Neuronal stem cell (in vitro differentiated cells): ENCODE data around the gene DNPH1.
A peak's percentile ranks its signal among the peaks of the same experiment; 100 is the strongest.

Source experiments
- DNase-seq: peaks from one replicate; pipeline ENCODE4 v3.0.0-alpha.2; 2013; ENCODE audit warnings: low spot score
- H2AFZ ChIP-seq: one replicate; pipeline ENCODE4 v1.6.1; 2013; ENCODE audit warnings: mild to moderate bottlenecking, low read length, inconsistent platforms
- H2AK5ac ChIP-seq: 2 replicates; pipeline ENCODE4 v1.6.1; 2013; ENCODE audit warnings: low read depth, mild to moderate bottlenecking, inconsistent platforms, low read length, moderate library complexity, mixed read lengths
- H2BK120ac ChIP-seq: 2 replicates; pipeline ENCODE4 v1.6.1; 2013; ENCODE audit warnings: low read depth, mild to moderate bottlenecking, inconsistent platforms, low read length, moderate library complexity, mixed read lengths
- H2BK12ac ChIP-seq: one replicate; pipeline ENCODE4 v1.6.1; 2013; ENCODE audit warnings: low read length, inconsistent platforms
- H2BK15ac ChIP-seq: 2 replicates; pipeline ENCODE4 v1.6.1; 2013; ENCODE audit warnings: mild to moderate bottlenecking, low read length, inconsistent platforms, mixed read lengths
- H2BK5ac ChIP-seq: one replicate; pipeline ENCODE4 v1.6.1; 2013; ENCODE audit warnings: inconsistent platforms, mild to moderate bottlenecking, low read length, moderate library complexity
- H3K14ac ChIP-seq: one replicate; pipeline ENCODE4 v1.6.1; 2013; ENCODE audit warnings: low read length, inconsistent platforms
- H3K18ac ChIP-seq: 2 replicates; pipeline ENCODE4 v1.6.1; 2013; ENCODE audit warnings: low read length, inconsistent platforms
- H3K23ac ChIP-seq: 2 replicates; pipeline ENCODE4 v1.6.1; 2013; ENCODE audit warnings: low read depth, mild to moderate bottlenecking, mixed read lengths, low read length, inconsistent platforms; ENCODE audit not compliant: poor library complexity
- H3K27ac ChIP-seq: replicated peaks from 3 replicates; pipeline ENCODE4 v1.5.1; 2013; ENCODE audit warnings: low read length, inconsistent platforms
- H3K27me3 ChIP-seq, 3 experiments: 2 replicates each; pipeline ENCODE4 v1.6.1; 2013; ENCODE audit warnings: low read length in 3 of 3, mild to moderate bottlenecking in 2 of 3, inconsistent platforms in 1 of 3, low read depth in 1 of 3, mixed read lengths in 1 of 3, moderate library complexity in 1 of 3; ENCODE audit not compliant: control insufficient read depth in 3 of 3, insufficient read depth in 3 of 3
- H3K36me3 ChIP-seq, 2 donors: replicated peaks in 1 of 2; 2 replicates each; pipeline ENCODE4 v1.6.1; 2013; ENCODE audit warnings: low read length in 2 of 2; ENCODE audit not compliant: control insufficient read depth in 2 of 2, insufficient read depth in 2 of 2
- H3K4ac ChIP-seq: 2 replicates; pipeline ENCODE4 v1.6.1; 2013; ENCODE audit warnings: inconsistent platforms, mild to moderate bottlenecking, low read length, moderate library complexity
- H3K4me1 ChIP-seq, 2 donors: 1 replicate in 1 of 2; 2 replicates in 1 of 2; pipeline ENCODE4 v1.6.1; 2013; ENCODE audit warnings: low read length in 2 of 2, low read depth in 1 of 2; ENCODE audit not compliant: control insufficient read depth in 2 of 2, insufficient read depth in 1 of 2
- H3K4me2 ChIP-seq: one replicate; pipeline ENCODE4 v1.6.1; 2013; ENCODE audit warnings: mild to moderate bottlenecking, low read length, inconsistent platforms; ENCODE audit not compliant: insufficient read depth, poor library complexity, severe bottlenecking
- H3K4me3 ChIP-seq, 2 donors: 2 replicates each; pipeline ENCODE4 v1.5.1; 2013; ENCODE audit warnings: low read length in 2 of 2, mild to moderate bottlenecking in 2 of 2, inconsistent platforms in 1 of 2, moderate library complexity in 1 of 2
- H3K79me1 ChIP-seq: one replicate; pipeline ENCODE4 v1.6.1; 2013; ENCODE audit warnings: low read depth, mild to moderate bottlenecking, inconsistent platforms, low read length, moderate library complexity
- H3K9ac ChIP-seq: one replicate; pipeline ENCODE4 v1.6.1; 2013; ENCODE audit warnings: mild to moderate bottlenecking, low read depth, low read length, inconsistent platforms; ENCODE audit not compliant: poor library complexity
- H3K9me3 ChIP-seq, 2 donors: replicated peaks in 1 of 2; 2 replicates each; pipeline versions ENCODE3 to v1.6.1; 2013; ENCODE audit warnings: low read length in 2 of 2, mild to moderate bottlenecking in 2 of 2, inconsistent platforms in 1 of 2, low read depth in 1 of 2, mixed read lengths in 1 of 2, moderate library complexity in 1 of 2; ENCODE audit not compliant: control insufficient read depth in 2 of 2, insufficient read depth in 1 of 2
- H4K8ac ChIP-seq: one replicate; pipeline ENCODE4 v1.6.1; 2013; ENCODE audit warnings: low read depth, mild to moderate bottlenecking, inconsistent platforms, low read length, moderate library complexity
- H4K91ac ChIP-seq: one replicate; pipeline ENCODE4 v1.6.1; 2013; ENCODE audit warnings: low read length, low read depth, mild to moderate bottlenecking, inconsistent platforms; ENCODE audit not compliant: poor library complexity
- WGBS, 2 donors: extraction: QIAGEN DNeasy Blood & Tissue Kit; methylation state at CpG; one replicate each; pipeline ENCODE4 v1.1.7; 2013; ENCODE audit warnings: missing lambda C conversion rate in 2 of 2, mixed read lengths in 1 of 2; ENCODE audit not compliant: insufficient read length in 2 of 2, insufficient replicate concordance in 1 of 2; ENCODE audit errors: extremely low coverage in 2 of 2; 5-methylcytosine and 5-hydroxymethylcytosine counted together

Gene DNPH1

DNA sequence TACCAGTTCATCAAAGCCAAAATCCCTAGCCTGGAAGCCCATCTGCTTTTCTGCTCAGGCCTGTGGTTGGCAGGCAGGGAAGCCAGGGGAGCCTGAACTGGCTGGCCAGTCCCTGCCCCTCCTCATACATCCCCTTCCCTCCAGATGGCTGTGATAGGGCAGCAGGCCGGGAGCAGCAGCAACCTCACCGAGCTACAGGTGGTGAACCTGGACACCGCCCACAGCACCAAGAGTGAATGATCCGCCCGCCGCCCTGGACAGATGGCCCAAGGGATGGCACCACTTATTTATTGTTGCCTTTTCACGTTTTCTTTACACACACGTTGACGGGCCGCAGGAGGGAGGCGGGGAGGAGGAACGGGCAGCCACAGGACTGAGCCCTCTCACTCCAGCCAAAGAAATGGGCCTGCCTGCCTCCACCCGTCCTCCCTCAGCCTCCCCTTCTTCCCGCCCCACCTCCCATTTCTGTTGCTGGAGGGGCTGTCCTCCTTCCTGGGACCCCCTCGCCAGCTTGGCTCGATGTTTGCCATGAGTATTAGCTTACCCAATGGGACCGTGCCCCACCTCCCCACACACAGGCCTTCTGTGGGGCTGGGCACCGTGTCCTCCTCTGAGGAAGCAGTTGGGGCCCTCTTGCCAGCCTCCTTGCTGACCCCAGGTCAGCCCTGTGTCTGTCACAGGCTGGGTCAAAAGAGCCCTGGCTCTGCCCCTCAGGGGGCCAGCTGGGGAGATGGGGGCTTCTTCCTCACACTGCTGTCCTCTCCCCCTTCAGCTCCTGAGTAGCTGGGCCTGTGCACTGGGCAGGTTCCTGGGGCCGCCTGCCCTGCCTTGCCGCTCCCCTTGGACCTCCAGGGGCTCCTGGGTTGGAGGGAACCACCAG, 50.1 kb downstream of the DNPH1 start:
- Histone ChIP-seq H4K91ac (no peak overlapping the region), H3K36me3 (peaks cover 33 to 61% of the 10 kb centered on the region in 2 donors), H2AK5ac (no peak overlapping the region), H3K9me3 (peaks cover 0 to 2% of the 10 kb centered on the region in 2 donors), H3K23ac (peak overlapping the region; percentile 27), H3K14ac (no peak overlapping the region), H2BK12ac (no peak overlapping the region), H3K27me3 (no peaks in the 10 kb centered on the region), H2BK120ac (no peak overlapping the region), H2BK5ac (no peak overlapping the region), H3K18ac (no peak overlapping the region), H2BK15ac (no peak overlapping the region), H3K4me2 (no peak overlapping the region), H2AFZ (no peak overlapping the region), H3K4ac (no peak overlapping the region), H3K9ac (peak overlapping the region; percentile 47), H3K4me3 (no peak overlapping the region), H3K4me1 (peaks cover 10 to 16% of the 10 kb centered on the region in 2 donors), H3K27ac (no peak overlapping the region), H3K79me1 (peaks cover 2% of the 10 kb centered on the region), H4K8ac (no peak overlapping the region)
- no peak for DNase-seq
- WGBS, 2 donors: no CpG with 5 or more reads among the region's 20 CpGs

DNA sequence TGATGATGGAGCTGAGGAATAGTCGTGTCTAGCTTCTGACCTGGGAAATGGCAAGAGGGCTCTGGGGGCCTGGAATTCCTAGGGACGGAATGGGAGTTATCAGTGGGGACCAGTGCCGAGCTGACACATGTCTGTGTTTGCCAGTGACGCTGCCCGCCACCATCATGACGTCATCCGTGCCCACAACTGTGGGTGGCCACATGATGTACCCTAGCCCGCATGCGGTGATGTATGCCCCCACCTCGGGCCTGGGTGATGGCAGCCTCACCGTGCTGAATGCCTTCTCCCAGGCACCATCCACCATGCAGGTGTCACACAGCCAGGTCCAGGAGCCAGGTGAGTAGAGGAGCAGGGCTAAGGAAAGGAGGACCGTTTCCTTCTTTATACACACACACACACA, 51.1 kb downstream of the DNPH1 start:
- DNase-seq: no peak
- Histone ChIP-seq H2BK15ac (no peak overlapping the region), H3K23ac (peak overlapping the region; percentile 82), H3K18ac (no peak overlapping the region), H3K27ac (no peak overlapping the region), H3K79me1 (peaks cover 7% of the 10 kb centered on the region), H3K4me1 (peaks cover 20 to 25% of the 10 kb centered on the region in 2 donors), H3K4me3 (no peak overlapping the region), H2AK5ac (no peak overlapping the region), H3K27me3 (no peaks in the 10 kb centered on the region), H3K4me2 (no peak overlapping the region), H3K4ac (no peak overlapping the region), H2BK5ac (no peak overlapping the region), H2AFZ (no peak overlapping the region), H2BK120ac (no peak overlapping the region), H3K36me3 (peaks cover 35 to 65% of the 10 kb centered on the region in 2 donors), H4K91ac (no peak overlapping the region), H3K9ac (peak overlapping the region; percentile 15), H3K14ac (no peak overlapping the region), H4K8ac (peak overlapping the region; percentile 53), H3K9me3 (peaks cover 0 to 2% of the 10 kb centered on the region in 2 donors), H2BK12ac (no peak overlapping the region)
- no CpG with 5 or more reads among the region's 12 CpGs for WGBS, 2 donors

- H2BK5ac ChIP-seq: no peak overlapping the region
These were observed 52.9 kb downstream of the DNPH1 start for GRCh38 chr6:43176423-43176786.

GRCh38 chr6:43175676-43176422, 53.4 kb downstream of the DNPH1 start:
- Histone ChIP-seq H3K4me1 (peaks cover 15 to 25% of the 10 kb centered on the region in 2 donors), H2AFZ (no peak overlapping the region), H3K23ac (no peak overlapping the region), H2BK120ac (no peak overlapping the region), H3K27me3 (no peaks in the 10 kb centered on the region), H3K9ac (no peak overlapping the region), H3K36me3 (peaks cover 33 to 63% of the 10 kb centered on the region in 2 donors), H3K4me3 (no peak overlapping the region), H2BK12ac (peak overlapping the region; percentile 60), H2BK15ac (no peak overlapping the region), H3K27ac (no peak overlapping the region), H3K14ac (no peak overlapping the region), H3K18ac (no peak overlapping the region), H2BK5ac (no peak overlapping the region), H4K91ac (no peak overlapping the region), H2AK5ac (no peak overlapping the region), H3K9me3 (peaks cover 0 to 2% of the 10 kb centered on the region in 2 donors), H3K4me2 (no peak overlapping the region), H3K79me1 (peaks cover 18% of the 10 kb centered on the region), H3K4ac (no peak overlapping the region), H4K8ac (no peak overlapping the region)
- no CpG with 5 or more reads among the region's 11 CpGs for WGBS, 2 donors
- DNase-seq: no peak

More at GRCh38 chr6:43176423-43176786, 52.9 kb downstream of the DNPH1 start:
- no peak overlapping the region for H2BK15ac ChIP-seq
- H3K4me1 ChIP-seq: peaks cover 19 to 28% of the 10 kb centered on the region in 2 donors
- no peak overlapping the region for H3K9ac ChIP-seq
- H2AFZ ChIP-seq: no peak overlapping the region
- H4K91ac ChIP-seq: no peak overlapping the region
- H3K79me1 ChIP-seq: peaks cover 18% of the 10 kb centered on the region
- H2BK12ac ChIP-seq: no peak overlapping the region
- no peak overlapping the region for H3K18ac ChIP-seq
- no peak overlapping the region for H3K23ac ChIP-seq
- H3K4me2 ChIP-seq: no peak overlapping the region
- H2BK120ac ChIP-seq: no peak overlapping the region
- DNase-seq: no peak
- no peak overlapping the region for H3K4ac ChIP-seq
- H4K8ac ChIP-seq: no peak overlapping the region
- H3K27me3 ChIP-seq: no peaks in the 10 kb centered on the region
- peaks cover 35 to 65% of the 10 kb centered on the region in 2 donors for H3K36me3 ChIP-seq
- H2AK5ac ChIP-seq: no peak overlapping the region
- no peak overlapping the region for H3K14ac ChIP-seq
- H3K27ac ChIP-seq: no peak overlapping the region
- no peak overlapping the region for H3K4me3 ChIP-seq
- H3K9me3 ChIP-seq: peaks cover 0 to 2% of the 10 kb centered on the region in 2 donors
- WGBS, 2 donors: no CpG with 5 or more reads among the region's 6 CpGs
